ENCODE results near the gene HSPG2. TPM values are rescaled to one million over a fixed set of nuclear protein-coding genes. Genes with fewer than 3 reads are reported as not detected.

Gene HSPG2
- total and polyA plus RNA-seq, 2 of the 8 experiments (the other 6 are each of a cell fraction or from before 2014, with no cell fraction given): 17.8 to 111 TPM

DNA sequence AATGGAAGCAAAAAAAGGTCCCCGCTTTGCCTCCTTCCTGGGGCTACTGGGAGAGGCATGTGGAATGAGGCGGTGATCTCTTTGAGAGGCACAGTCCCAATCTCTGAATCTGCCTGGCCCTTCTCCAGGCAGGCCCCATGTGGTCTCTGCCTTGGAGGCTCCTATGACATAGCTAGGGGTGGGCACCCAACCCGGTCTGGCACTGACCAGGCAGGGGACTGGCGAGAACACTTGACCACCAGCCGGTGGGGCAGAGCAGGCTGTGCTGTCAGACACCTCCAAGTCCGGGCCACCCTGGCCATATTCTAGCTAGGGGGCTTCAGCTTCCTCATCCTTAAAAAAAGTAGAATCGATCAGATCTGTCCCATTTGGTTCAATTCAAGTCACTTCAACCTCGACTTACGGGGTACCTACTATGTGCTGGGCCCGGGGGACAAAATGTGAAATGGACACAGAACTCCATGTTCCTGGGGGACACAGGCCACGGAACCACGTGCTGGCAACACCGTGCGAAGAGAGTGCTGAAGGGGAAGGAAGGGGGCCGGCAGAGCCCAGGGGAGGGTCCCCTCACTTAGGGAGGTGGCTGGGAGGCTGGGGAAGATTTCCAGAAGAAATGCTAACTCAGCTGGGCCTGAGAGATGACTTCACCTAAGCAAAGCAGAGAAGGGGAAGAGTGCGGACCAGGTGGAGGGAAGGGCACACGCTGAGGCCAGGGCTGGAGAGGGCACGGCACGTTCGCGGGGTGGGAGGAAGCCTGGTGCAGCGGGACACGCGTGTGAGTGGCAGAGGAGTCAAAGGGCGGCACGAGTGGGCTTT lies 33.3 kb downstream of the HSPG2 start (continued):
- no peak for TF ChIP-seq ZNF274 (IDR thresholded peaks at IDR 0.05; ENCODE audit: borderline replicate concordance, extremely low read depth, low read length)
- no peak for TF ChIP-seq GTF2F1 (IDR thresholded peaks at IDR 0.05; ENCODE audit: borderline replicate concordance, low read depth, low read length)
- no peak for TF ChIP-seq PHF8 (conservative IDR thresholded peaks at IDR 0.05; ENCODE audit: low read depth, low read length)
